Panc1 (cell line): ENCODE data around the gene SLCO4A1. TPM values are rescaled to one million over a fixed set of nuclear protein-coding genes. Genes with fewer than 3 reads are reported as not detected.

Experiments used
- ATAC-seq: fragments of 200-7000 bp; cut with Tn5 transposase; 2 replicates; pipeline ENCODE4 v1.9.1; 2020; ENCODE audit warnings: mild to moderate bottlenecking, moderate library complexity
- BruUV-seq: library from RNA; stranded (reverse); fragments of 400-500 nt; replicated peaks from 2 replicates; lab custom pipeline; 2021; lab: Mats Ljungman, UMichigan
- CTCF ChIA-PET: fragments of 300-600 bp; sonication (Branson Sonifier 250); formaldehyde crosslinking; loops from one replicate; lab custom pipeline; 2022; ENCODE audit warnings: antibody characterized with exemption; lab: Charles Lee
- POLR2A ChIA-PET: fragments of 300-600 bp; sonication (Branson Sonifier 250); formaldehyde crosslinking; loops from one replicate; lab custom pipeline; 2022; ENCODE audit warnings: antibody characterized with exemption; lab: Charles Lee
- DNase-seq: peaks from one replicate; pipeline ENCODE4 v3.0.0-alpha.2; 2010; ENCODE audit warnings: low read depth, low spot score
- H3K27ac ChIP-seq: 2 replicates; pipeline ENCODE4 v1.5.1; 2011; ENCODE audit warnings: mild to moderate bottlenecking, low read length, inconsistent platforms
- H3K27me3 ChIP-seq: fragments of 200-500 bp; sonication (Bioruptor generic); 2 replicates; pipeline ENCODE4 v1.6.0; 2014; ENCODE audit warnings: low read length, inconsistent platforms; ENCODE audit not compliant: control insufficient read depth, insufficient read depth
- H3K36me3 ChIP-seq: fragments of 200-500 bp; sonication (Bioruptor generic); 2 replicates; pipeline ENCODE4 v1.5.1; 2014; ENCODE audit warnings: inconsistent platforms, mild to moderate bottlenecking, low read length, moderate library complexity; ENCODE audit not compliant: control insufficient read depth, insufficient read depth
- H3K4me1 ChIP-seq: 2 replicates; pipeline ENCODE4 v1.5.1; 2011; ENCODE audit warnings: inconsistent platforms, mild to moderate bottlenecking, low read length, moderate library complexity; ENCODE audit not compliant: control insufficient read depth, insufficient read depth
- H3K4me3 ChIP-seq, 2 experiments: 2 replicates each; pipeline ENCODE4 v1.5.1; 2011 to 2012; ENCODE audit warnings: low read depth in 2 of 2, low read length in 2 of 2, mild to moderate bottlenecking in 2 of 2, inconsistent platforms in 1 of 2, moderate library complexity in 1 of 2
- H3K9me3 ChIP-seq: fragments of 200-500 bp; sonication (Bioruptor generic); 2 replicates; pipeline ENCODE4 v1.5.1; 2014; ENCODE audit warnings: low read depth, mild to moderate bottlenecking, inconsistent platforms, low read length, moderate library complexity; ENCODE audit not compliant: control insufficient read depth, insufficient read depth
- CTCF ChIP-seq: fragments of 450-650 bp; IDR thresholded peaks from 2 replicates; pipeline ENCODE4 v1.5.1; 2017; ENCODE audit warnings: mild to moderate bottlenecking
- POLR2AphosphoS5 ChIP-seq: IDR thresholded peaks from 2 replicates; pipeline ENCODE4 v1.6.1; 2012; ENCODE audit warnings: mild to moderate bottlenecking, low read depth, low read length, moderate library complexity
- REST ChIP-seq, 2 experiments: IDR thresholded peaks; 2 replicates each; pipeline ENCODE4 v1.6.1; 2011 to 2012; ENCODE audit warnings: low read depth in 2 of 2, control low read depth in 1 of 2, low read length in 1 of 2, mild to moderate bottlenecking in 1 of 2, moderate library complexity in 1 of 2; ENCODE audit not compliant: insufficient read depth in 1 of 2
- SIN3A ChIP-seq: IDR thresholded peaks from 2 replicates; pipeline ENCODE4 v1.6.1; 2012; ENCODE audit warnings: low read depth, mild to moderate bottlenecking, low read length, moderate library complexity, borderline replicate concordance; ENCODE audit not compliant: insufficient read depth
- TCF7L2 ChIP-seq: IDR thresholded peaks from 2 replicates; pipeline ENCODE4 v1.6.1; 2011; ENCODE audit warnings: mild to moderate bottlenecking, low read depth, low read length, inconsistent platforms
- in situ Hi-C: cut with HindIII; loops from 2 replicates; pipeline ENCODE4 v1.10.0; 2016; ENCODE audit warnings: low sequenced_read_pairs, low pct_unique_long_range_greater_than_20kb
- intact Hi-C: fragments of 100-400 bp; cut with micrococcal nuclease; formaldehyde crosslinking; loops from one replicate; pipeline ENCODE4 v1.10.0; 2022; ENCODE audit not compliant: unreplicated experiment
- total RNA-seq: library from RNA; stranded (reverse); gene quantifications from one replicate; pipeline ENCODE4 v1.2.1, GENCODE V29; 2021; ENCODE audit not compliant: unreplicated experiment

SLCO4A1 gene
- total RNA-seq, 1 experiment from 2014 or later: 167 TPM

- intact Hi-C loops: no loop called here
- H3K27me3 ChIP-seq: no peaks in the 10 kb centered on the region
- POLR2A ChIA-PET: no interaction called here
- H3K4me3 ChIP-seq: no peak overlapping the region
- in situ Hi-C loops: no loop called here
- CTCF ChIA-PET: interaction anchor here (1.1 kb wide), 1 partner anchor 73 kb away, joined by 3 read pairs; no protein-coding TSS in a partner anchor
- H3K4me1 ChIP-seq: peaks cover 60% of the 10 kb centered on the region
- DNase-seq (no peak), ATAC-seq (no peak)
- TF ChIP-seq POLR2AphosphoS5 (no peak), REST (IDR thresholded peaks at IDR 0.05; ENCODE audit: insufficient read depth in 1 of 2, low read depth in 2 of 2, low read length in 1 of 2) (no peak), CTCF (no peak)
- H3K36me3 ChIP-seq: no peaks in the 10 kb centered on the region
- BruUV-seq: no TSS peak
- no peak overlapping the region for H3K27ac ChIP-seq
- H3K9me3 ChIP-seq: peaks cover 7% of the 10 kb centered on the region; the same call in 1 of the 2 replicates
Measured at GRCh38 chr20:62717933-62718332, 75.6 kb downstream of the SLCO4A1 start.

GRCh38 chr20:62718546-62718945 lies 76.2 kb downstream of the SLCO4A1 start:
- POLR2A ChIA-PET: no interaction called here
- H3K36me3 ChIP-seq: no peaks in the 10 kb centered on the region
- in situ Hi-C loops (no loop called here), intact Hi-C loops (no loop called here)
- peaks cover 60% of the 10 kb centered on the region for H3K4me1 ChIP-seq
- no peak for DNase-seq
- CTCF ChIA-PET: interaction anchor here (0.5 to 1.1 kb wide), 2 partner anchors 72 to 106 kb away, joined by 3 to 4 read pairs; no protein-coding TSS in a partner anchor
- H3K27ac ChIP-seq: no peak overlapping the region; the same call in 1 of the 2 replicates
- ATAC-seq: no peak
- TF ChIP-seq POLR2AphosphoS5 (no peak), SIN3A (no peak), TCF7L2 (no peak), REST (IDR thresholded peaks at IDR 0.05; ENCODE audit: insufficient read depth in 1 of 2, low read depth in 2 of 2, low read length in 1 of 2) (no peak), CTCF (no peak)
- H3K27me3 ChIP-seq: no peaks in the 10 kb centered on the region
- no TSS peak for BruUV-seq
- H3K4me3 ChIP-seq: no peak overlapping the region
- H3K9me3 ChIP-seq: peaks cover 7% of the 10 kb centered on the region; the same call in 1 of the 2 replicates
